Activated naive CD8-positive, alpha-beta T cell treated with anti-CD3 and anti-CD28 coated beads, Interleukin-2, amount 50 U/mL, for 24 hours (primary cell): ENCODE measurements around the gene NPDC1.

Source experiments
- ATAC-seq: fragments of 150-1000 bp; cut with Tn5 transposase; one replicate; pipeline ENCODE4 v1.10.0; 2021
- DNase-seq: peaks from one replicate; pipeline ENCODE4 v3.0.0; 2021
- H3K27ac Mint-ChIP-seq: one replicate; pipeline ENCODE4 v1.8.0; 2021; ENCODE audit warnings: mild to moderate bottlenecking, mixed read lengths
- H3K27me3 Mint-ChIP-seq: one replicate; pipeline ENCODE4 v1.8.0; 2021; ENCODE audit warnings: mixed read lengths
- H3K36me3 Mint-ChIP-seq: one replicate; pipeline ENCODE4 v1.8.0; 2021; ENCODE audit warnings: low read depth, mixed read lengths
- H3K4me1 Mint-ChIP-seq: one replicate; pipeline ENCODE4 v1.8.0; 2021; ENCODE audit warnings: mixed read lengths
- H3K4me3 Mint-ChIP-seq: one replicate; pipeline ENCODE4 v1.8.0; 2021; ENCODE audit warnings: mild to moderate bottlenecking, moderate library complexity, mixed read lengths
- H3K9me3 Mint-ChIP-seq: one replicate; pipeline ENCODE4 v1.8.0; 2021; ENCODE audit warnings: mixed read lengths

The NPDC1 gene

GRCh38 chr9:137021979-137022661 is 23.9 kb downstream of the NPDC1 start:
- no peaks in the 10 kb centered on the region for H3K27me3 Mint-ChIP-seq
- peak; percentile 59 for ATAC-seq
- H3K4me1 Mint-ChIP-seq = peaks cover 2% of the 10 kb centered on the region
- H3K9me3 Mint-ChIP-seq = no peaks in the 10 kb centered on the region
- peak; percentile 80 for DNase-seq
- no peaks in the 10 kb centered on the region for H3K36me3 Mint-ChIP-seq
- H3K4me3 Mint-ChIP-seq = no peak overlapping the region
- H3K27ac Mint-ChIP-seq = no peak overlapping the region

- DNase-seq = no peak
- no peak for ATAC-seq
- no peaks in the 10 kb centered on the region for H3K36me3 Mint-ChIP-seq
- no peaks in the 10 kb centered on the region for H3K9me3 Mint-ChIP-seq
- H3K27me3 Mint-ChIP-seq = no peaks in the 10 kb centered on the region
- H3K27ac Mint-ChIP-seq = no peak overlapping the region
- H3K4me1 Mint-ChIP-seq = peaks cover 2% of the 10 kb centered on the region
- H3K4me3 Mint-ChIP-seq = no peak overlapping the region
These were observed 24.4 kb downstream of the NPDC1 start for GRCh38 chr9:137021568-137021978.

GRCh38 chr9:137020771-137021567 is 25.0 kb downstream of the NPDC1 start:
- H3K4me1 Mint-ChIP-seq = peaks cover 2% of the 10 kb centered on the region
- ATAC-seq (no peak), DNase-seq (no peak)
- no peak overlapping the region for H3K4me3 Mint-ChIP-seq
- H3K9me3 Mint-ChIP-seq = no peaks in the 10 kb centered on the region
- no peaks in the 10 kb centered on the region for H3K36me3 Mint-ChIP-seq
- no peak overlapping the region for H3K27ac Mint-ChIP-seq
- no peaks in the 10 kb centered on the region for H3K27me3 Mint-ChIP-seq

GRCh38 chr9:137019891-137020683 is 25.9 kb downstream of the NPDC1 start:
- Mint-ChIP-seq H3K27me3 (no peaks in the 10 kb centered on the region), H3K36me3 (no peaks in the 10 kb centered on the region), H3K4me1 (peaks cover 2% of the 10 kb centered on the region), H3K4me3 (no peak overlapping the region), H3K9me3 (no peaks in the 10 kb centered on the region), H3K27ac (no peak overlapping the region)
- no peak for ATAC-seq
- no peak for DNase-seq

- Mint-ChIP-seq H3K4me1 (peaks cover 2% of the 10 kb centered on the region), H3K9me3 (no peaks in the 10 kb centered on the region), H3K27me3 (no peaks in the 10 kb centered on the region), H3K4me3 (no peak overlapping the region), H3K36me3 (no peaks in the 10 kb centered on the region), H3K27ac (no peak overlapping the region)
- ATAC-seq (no peak), DNase-seq (no peak)
These were observed 27.0 kb downstream of the NPDC1 start for GRCh38 chr9:137018761-137019559.

- DNase-seq = no peak
- Mint-ChIP-seq H3K4me1 (peaks cover 2% of the 10 kb centered on the region), H3K4me3 (no peak overlapping the region), H3K27me3 (no peaks in the 10 kb centered on the region), H3K36me3 (no peaks in the 10 kb centered on the region), H3K9me3 (no peaks in the 10 kb centered on the region), H3K27ac (no peak overlapping the region)
- ATAC-seq = no peak
These were observed 28.0 kb downstream of the NPDC1 start for GRCh38 chr9:137017791-137018497.

GRCh38 chr9:137017071-137017470 is 28.9 kb downstream of the NPDC1 start:
- no peaks in the 10 kb centered on the region for H3K27me3 Mint-ChIP-seq
- H3K27ac Mint-ChIP-seq = no peak overlapping the region
- DNase-seq (no peak), ATAC-seq (no peak)
- no peaks in the 10 kb centered on the region for H3K9me3 Mint-ChIP-seq
- H3K4me1 Mint-ChIP-seq = peaks cover under 1% of the 10 kb centered on the region
- no peaks in the 10 kb centered on the region for H3K36me3 Mint-ChIP-seq
- no peak overlapping the region for H3K4me3 Mint-ChIP-seq

- no peaks in the 10 kb centered on the region for H3K27me3 Mint-ChIP-seq
- H3K27ac Mint-ChIP-seq = no peak overlapping the region
- H3K4me3 Mint-ChIP-seq = no peak overlapping the region
- no peak for ATAC-seq
- H3K4me1 Mint-ChIP-seq = no peaks in the 10 kb centered on the region
- H3K9me3 Mint-ChIP-seq = no peaks in the 10 kb centered on the region
- DNase-seq = no peak
- H3K36me3 Mint-ChIP-seq = no peaks in the 10 kb centered on the region
These were observed 29.5 kb downstream of the NPDC1 start for GRCh38 chr9:137016436-137016835.

- Mint-ChIP-seq H3K4me3 (no peak overlapping the region), H3K4me1 (no peaks in the 10 kb centered on the region), H3K36me3 (no peaks in the 10 kb centered on the region), H3K27ac (no peak overlapping the region), H3K9me3 (no peaks in the 10 kb centered on the region), H3K27me3 (no peaks in the 10 kb centered on the region)
- DNase-seq (no peak), ATAC-seq (no peak)
These were observed 30.0 kb downstream of the NPDC1 start for GRCh38 chr9:137015976-137016375.

GRCh38 chr9:137015540-137015930 is 30.4 kb downstream of the NPDC1 start:
- Mint-ChIP-seq H3K4me1 (no peaks in the 10 kb centered on the region), H3K36me3 (no peaks in the 10 kb centered on the region), H3K4me3 (no peak overlapping the region), H3K27ac (no peak overlapping the region), H3K9me3 (no peaks in the 10 kb centered on the region), H3K27me3 (no peaks in the 10 kb centered on the region)
- ATAC-seq = no peak
- DNase-seq = no peak

GRCh38 chr9:137014776-137015539 is 31.0 kb downstream of the NPDC1 start:
- no peaks in the 10 kb centered on the region for H3K36me3 Mint-ChIP-seq
- ATAC-seq (no peak), DNase-seq (no peak)
- no peaks in the 10 kb centered on the region for H3K9me3 Mint-ChIP-seq
- no peaks in the 10 kb centered on the region for H3K4me1 Mint-ChIP-seq
- H3K4me3 Mint-ChIP-seq = no peak overlapping the region
- no peak overlapping the region for H3K27ac Mint-ChIP-seq
- H3K27me3 Mint-ChIP-seq = no peaks in the 10 kb centered on the region

GRCh38 chr9:137014166-137014565 is 31.8 kb downstream of the NPDC1 start:
- Mint-ChIP-seq H3K9me3 (no peaks in the 10 kb centered on the region), H3K27me3 (no peaks in the 10 kb centered on the region), H3K27ac (no peak overlapping the region), H3K36me3 (no peaks in the 10 kb centered on the region), H3K4me3 (no peak overlapping the region), H3K4me1 (no peaks in the 10 kb centered on the region)
- ATAC-seq = no peak
- DNase-seq = no peak

GRCh38 chr9:137013571-137013940 is 32.4 kb downstream of the NPDC1 start:
- Mint-ChIP-seq H3K4me3 (no peak overlapping the region), H3K27me3 (no peaks in the 10 kb centered on the region), H3K9me3 (no peaks in the 10 kb centered on the region), H3K36me3 (no peaks in the 10 kb centered on the region), H3K4me1 (no peaks in the 10 kb centered on the region), H3K27ac (no peak overlapping the region)
- DNase-seq = no peak
- no peak for ATAC-seq
